C4-2B (cell line): ENCODE measurements around the gene EPB41L5.
"Not testable (repeated sequence)": the region's sequence is repeated elsewhere in the genome, so short reads cannot be mapped to it uniquely, and the experiment has no call there.

Experiments
- H3K27ac ChIP-seq: fragments of 450-650 bp; 2 replicates; pipeline ENCODE4 v1.5.1; 2017
- CTCF ChIP-seq: fragments of 450-650 bp; conservative IDR thresholded peaks from 2 replicates; pipeline ENCODE4 v1.5.1; 2017; ENCODE audit warnings: mild to moderate bottlenecking
- ZFX ChIP-seq: fragments of 450-650 bp; IDR thresholded peaks from 2 replicates; pipeline ENCODE4 v1.6.1; 2017

EPB41L5 gene

GRCh38 chr2:120134263-120134662, 121.4 kb downstream of the EPB41L5 start:
- no peak for TF ChIP-seq CTCF
- no peak for TF ChIP-seq ZFX
- peak overlapping the region; percentile 46 for H3K27ac ChIP-seq

- H3K27ac ChIP-seq: not testable (repeated sequence)
Measured at GRCh38 chr2:120135013-120135412, 122.1 kb downstream of the EPB41L5 start.

- no peak for TF ChIP-seq ZFX
- no peak for TF ChIP-seq CTCF
- H3K27ac ChIP-seq: no peak overlapping the region
Measured at GRCh38 chr2:120140866-120141265, 128.0 kb downstream of the EPB41L5 start.

GRCh38 chr2:120141300-120142069, 128.6 kb downstream of the EPB41L5 start:
- no peak for TF ChIP-seq CTCF
- TF ChIP-seq ZFX: no peak
- no peak overlapping the region for H3K27ac ChIP-seq

GRCh38 chr2:120142528-120143219, 129.8 kb downstream of the EPB41L5 start:
- no peak for TF ChIP-seq CTCF
- H3K27ac ChIP-seq: no peak overlapping the region

GRCh38 chr2:120148229-120148628, 135.4 kb downstream of the EPB41L5 start:
- TF ChIP-seq CTCF: no peak
- TF ChIP-seq ZFX: no peak
- no peak overlapping the region for H3K27ac ChIP-seq

GRCh38 chr2:120148669-120149068, 135.8 kb downstream of the EPB41L5 start:
- TF ChIP-seq ZFX (no peak), CTCF (no peak)
- no peak overlapping the region for H3K27ac ChIP-seq
